ENCODE data around the gene TNP2.

DNA sequence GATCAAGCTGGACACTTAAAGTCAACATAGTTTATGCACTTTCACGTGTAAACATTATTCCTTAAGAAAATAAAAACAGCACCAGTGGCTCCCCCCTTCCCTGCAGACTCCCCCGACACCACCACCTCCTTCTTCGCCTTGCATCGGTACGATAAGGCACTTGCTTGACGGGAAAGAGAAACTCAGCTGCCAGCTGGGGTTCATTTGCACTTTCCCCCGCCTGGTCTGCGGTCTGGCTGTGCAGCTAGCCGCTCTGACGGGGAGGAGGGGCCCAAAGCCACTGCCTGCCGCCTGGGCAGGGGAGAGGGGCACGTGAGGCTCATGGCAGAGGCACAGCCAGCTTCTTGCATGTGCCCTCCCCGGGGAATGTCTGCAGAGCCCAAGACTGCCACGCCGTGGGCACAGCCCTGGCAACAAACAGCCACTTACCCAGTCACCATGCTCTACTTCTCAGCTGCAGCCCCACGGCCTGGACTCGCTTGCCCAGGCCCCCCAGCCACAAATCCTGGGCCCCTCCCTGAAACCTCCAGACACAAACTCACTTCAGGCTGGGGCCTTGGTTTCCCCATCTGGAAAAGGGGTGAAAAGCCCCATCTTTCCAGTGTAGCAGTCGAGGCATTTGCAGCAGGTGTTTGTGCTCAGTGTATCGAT lies 28.5 kb upstream of the TNP2 start:
- TF ChIP-seq, protein P1, sequence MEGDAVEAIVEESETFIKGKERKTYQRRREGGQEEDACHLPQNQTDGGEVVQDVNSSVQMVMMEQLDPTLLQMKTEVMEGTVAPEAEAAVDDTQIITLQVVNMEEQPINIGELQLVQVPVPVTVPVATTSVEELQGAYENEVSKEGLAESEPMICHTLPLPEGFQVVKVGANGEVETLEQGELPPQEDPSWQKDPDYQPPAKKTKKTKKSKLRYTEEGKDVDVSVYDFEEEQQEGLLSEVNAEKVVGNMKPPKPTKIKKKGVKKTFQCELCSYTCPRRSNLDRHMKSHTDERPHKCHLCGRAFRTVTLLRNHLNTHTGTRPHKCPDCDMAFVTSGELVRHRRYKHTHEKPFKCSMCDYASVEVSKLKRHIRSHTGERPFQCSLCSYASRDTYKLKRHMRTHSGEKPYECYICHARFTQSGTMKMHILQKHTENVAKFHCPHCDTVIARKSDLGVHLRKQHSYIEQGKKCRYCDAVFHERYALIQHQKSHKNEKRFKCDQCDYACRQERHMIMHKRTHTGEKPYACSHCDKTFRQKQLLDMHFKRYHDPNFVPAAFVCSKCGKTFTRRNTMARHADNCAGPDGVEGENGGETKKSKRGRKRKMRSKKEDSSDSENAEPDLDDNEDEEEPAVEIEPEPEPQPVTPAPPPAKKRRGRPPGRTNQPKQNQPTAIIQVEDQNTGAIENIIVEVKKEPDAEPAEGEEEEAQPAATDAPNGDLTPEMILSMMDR (IDR thresholded peaks at IDR 0.05) = no peak
- peak in 1 of 2 donors; percentile 51 for TF ChIP-seq POLR2AphosphoS5 (IDR thresholded peaks at IDR 0.05; ENCODE audit: insufficient read depth in 1 of 2, low read depth in 1 of 2)
